HepG2 (cell line): Measurements from ENCODE around the gene SIAE.

ENCODE experiments used
- ATF1 ChIP-seq: IDR thresholded peaks from 2 replicates; pipeline ENCODE4 v1.6.1; 2016; ENCODE audit warnings: mild to moderate bottlenecking, control low read depth
- JUNB ChIP-seq: sonication (generic); formaldehyde crosslinking; IDR thresholded peaks from 2 replicates; pipeline ENCODE4 v1.8.0; 2022; ENCODE audit warnings: missing genetic modification reagents, mild to moderate bottlenecking, borderline replicate concordance
- KAT7 ChIP-seq: IDR thresholded peaks from 2 replicates; pipeline ENCODE4 v1.6.1; 2018; ENCODE audit warnings: borderline replicate concordance, missing compliant biosample characterization
- MTA1 ChIP-seq: sonication (generic); formaldehyde crosslinking; IDR thresholded peaks from 2 replicates; pipeline ENCODE4 v1.4.0; 2020; ENCODE audit warnings: missing genetic modification reagents, mild to moderate bottlenecking, borderline replicate concordance
- SOX6 ChIP-seq, 2 experiments: fragments of 450-650 bp in 1 of 2; sonication (generic) in 1 of 2; formaldehyde crosslinking in 1 of 2; IDR thresholded peaks; 2 replicates each; pipeline versions ENCODE4 v1.4.0 to v1.6.1; 2017 to 2020; ENCODE audit warnings: antibody characterized with exemption in 1 of 2, mild to moderate bottlenecking in 1 of 2, missing genetic modification reagents in 1 of 2
- TAF1 ChIP-seq: sonication (generic); formaldehyde crosslinking; IDR thresholded peaks from 2 replicates; pipeline ENCODE4 v1.4.0; 2020; ENCODE audit warnings: missing genetic modification reagents
- YY1 ChIP-seq: IDR thresholded peaks from 2 replicates; pipeline ENCODE4 v1.6.1; 2011; ENCODE audit warnings: low read length, low read depth, moderate library complexity, mild to moderate bottlenecking; ENCODE audit not compliant: insufficient read depth, insufficient replicate concordance
- TF ChIP-seq, protein P1 (sequence below): sonication (generic); formaldehyde crosslinking; IDR thresholded peaks from 2 replicates; pipeline ENCODE4 v1.5.0; 2020; ENCODE audit warnings: mild to moderate bottlenecking, missing genetic modification reagents, moderate library complexity
- TF ChIP-seq, protein P2 (sequence below): sonication (generic); formaldehyde crosslinking; IDR thresholded peaks from 2 replicates; pipeline ENCODE4 v1.5.0; 2020; ENCODE audit warnings: mild to moderate bottlenecking, missing genetic modification reagents
- TF ChIP-seq, protein P3 (sequence below): IDR thresholded peaks from 2 replicates; pipeline ENCODE4 v1.4.0; 2020; ENCODE audit warnings: mild to moderate bottlenecking, missing genetic modification reagents
- TF ChIP-seq, protein P4 (sequence below): sonication (generic); IDR thresholded peaks from 2 replicates; pipeline ENCODE4 v1.6.1; 2016; ENCODE audit warnings: low read depth, borderline replicate concordance
- TF ChIP-seq, protein P5 (sequence below): sonication (generic); formaldehyde crosslinking; IDR thresholded peaks from 2 replicates; pipeline ENCODE4 v1.8.1; 2023; ENCODE audit warnings: mild to moderate bottlenecking, missing genetic modification reagents
- TF ChIP-seq, protein P6 (sequence below): sonication (generic); formaldehyde crosslinking; IDR thresholded peaks from 2 replicates; pipeline ENCODE4 v1.4.0; 2020; ENCODE audit warnings: missing genetic modification reagents

DNA sequence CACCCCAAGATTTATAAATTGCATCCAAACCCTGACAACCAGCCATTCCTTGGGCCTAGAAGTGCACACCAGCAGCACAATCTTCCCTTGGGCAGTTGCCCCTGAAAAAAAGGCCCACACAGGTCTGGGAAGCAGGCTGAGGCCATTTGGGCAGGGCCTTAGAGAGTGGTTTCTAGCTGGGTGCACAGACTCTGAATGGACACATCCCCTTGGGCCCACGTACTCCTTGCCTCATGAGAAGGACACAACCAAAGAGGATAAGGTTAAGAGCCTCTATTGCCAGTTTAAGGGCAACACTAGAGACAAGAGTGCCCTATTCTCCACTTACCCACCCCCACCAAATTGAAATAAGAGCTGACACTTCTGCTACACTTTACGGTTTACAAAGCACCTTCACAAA is 63.2 kb downstream of the SIAE start:
- TF ChIP-seq, protein P1, sequence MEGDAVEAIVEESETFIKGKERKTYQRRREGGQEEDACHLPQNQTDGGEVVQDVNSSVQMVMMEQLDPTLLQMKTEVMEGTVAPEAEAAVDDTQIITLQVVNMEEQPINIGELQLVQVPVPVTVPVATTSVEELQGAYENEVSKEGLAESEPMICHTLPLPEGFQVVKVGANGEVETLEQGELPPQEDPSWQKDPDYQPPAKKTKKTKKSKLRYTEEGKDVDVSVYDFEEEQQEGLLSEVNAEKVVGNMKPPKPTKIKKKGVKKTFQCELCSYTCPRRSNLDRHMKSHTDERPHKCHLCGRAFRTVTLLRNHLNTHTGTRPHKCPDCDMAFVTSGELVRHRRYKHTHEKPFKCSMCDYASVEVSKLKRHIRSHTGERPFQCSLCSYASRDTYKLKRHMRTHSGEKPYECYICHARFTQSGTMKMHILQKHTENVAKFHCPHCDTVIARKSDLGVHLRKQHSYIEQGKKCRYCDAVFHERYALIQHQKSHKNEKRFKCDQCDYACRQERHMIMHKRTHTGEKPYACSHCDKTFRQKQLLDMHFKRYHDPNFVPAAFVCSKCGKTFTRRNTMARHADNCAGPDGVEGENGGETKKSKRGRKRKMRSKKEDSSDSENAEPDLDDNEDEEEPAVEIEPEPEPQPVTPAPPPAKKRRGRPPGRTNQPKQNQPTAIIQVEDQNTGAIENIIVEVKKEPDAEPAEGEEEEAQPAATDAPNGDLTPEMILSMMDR (CRISPR knock-in tag), result no peak
- TF ChIP-seq SOX6 (IDR thresholded peaks at IDR 0.05), result no peak
- no peak for TF ChIP-seq SOX6 (CRISPR knock-in tag; IDR thresholded peaks at IDR 0.05)
- TF ChIP-seq ATF1, result no peak
- no peak for TF ChIP-seq KAT7 (CRISPR knock-in tag)
- TF ChIP-seq, protein P2, sequence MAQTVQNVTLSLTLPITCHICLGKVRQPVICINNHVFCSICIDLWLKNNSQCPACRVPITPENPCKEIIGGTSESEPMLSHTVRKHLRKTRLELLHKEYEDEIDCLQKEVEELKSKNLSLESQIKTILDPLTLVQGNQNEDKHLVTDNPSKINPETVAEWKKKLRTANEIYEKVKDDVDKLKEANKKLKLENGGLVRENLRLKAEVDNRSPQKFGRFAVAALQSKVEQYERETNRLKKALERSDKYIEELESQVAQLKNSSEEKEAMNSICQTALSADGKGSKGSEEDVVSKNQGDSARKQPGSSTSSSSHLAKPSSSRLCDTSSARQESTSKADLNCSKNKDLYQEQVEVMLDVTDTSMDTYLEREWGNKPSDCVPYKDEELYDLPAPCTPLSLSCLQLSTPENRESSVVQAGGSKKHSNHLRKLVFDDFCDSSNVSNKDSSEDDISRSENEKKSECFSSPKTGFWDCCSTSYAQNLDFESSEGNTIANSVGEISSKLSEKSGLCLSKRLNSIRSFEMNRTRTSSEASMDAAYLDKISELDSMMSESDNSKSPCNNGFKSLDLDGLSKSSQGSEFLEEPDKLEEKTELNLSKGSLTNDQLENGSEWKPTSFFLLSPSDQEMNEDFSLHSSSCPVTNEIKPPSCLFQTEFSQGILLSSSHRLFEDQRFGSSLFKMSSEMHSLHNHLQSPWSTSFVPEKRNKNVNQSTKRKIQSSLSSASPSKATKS, result no peak
- no peak for TF ChIP-seq YY1
- TF ChIP-seq, protein P3, sequence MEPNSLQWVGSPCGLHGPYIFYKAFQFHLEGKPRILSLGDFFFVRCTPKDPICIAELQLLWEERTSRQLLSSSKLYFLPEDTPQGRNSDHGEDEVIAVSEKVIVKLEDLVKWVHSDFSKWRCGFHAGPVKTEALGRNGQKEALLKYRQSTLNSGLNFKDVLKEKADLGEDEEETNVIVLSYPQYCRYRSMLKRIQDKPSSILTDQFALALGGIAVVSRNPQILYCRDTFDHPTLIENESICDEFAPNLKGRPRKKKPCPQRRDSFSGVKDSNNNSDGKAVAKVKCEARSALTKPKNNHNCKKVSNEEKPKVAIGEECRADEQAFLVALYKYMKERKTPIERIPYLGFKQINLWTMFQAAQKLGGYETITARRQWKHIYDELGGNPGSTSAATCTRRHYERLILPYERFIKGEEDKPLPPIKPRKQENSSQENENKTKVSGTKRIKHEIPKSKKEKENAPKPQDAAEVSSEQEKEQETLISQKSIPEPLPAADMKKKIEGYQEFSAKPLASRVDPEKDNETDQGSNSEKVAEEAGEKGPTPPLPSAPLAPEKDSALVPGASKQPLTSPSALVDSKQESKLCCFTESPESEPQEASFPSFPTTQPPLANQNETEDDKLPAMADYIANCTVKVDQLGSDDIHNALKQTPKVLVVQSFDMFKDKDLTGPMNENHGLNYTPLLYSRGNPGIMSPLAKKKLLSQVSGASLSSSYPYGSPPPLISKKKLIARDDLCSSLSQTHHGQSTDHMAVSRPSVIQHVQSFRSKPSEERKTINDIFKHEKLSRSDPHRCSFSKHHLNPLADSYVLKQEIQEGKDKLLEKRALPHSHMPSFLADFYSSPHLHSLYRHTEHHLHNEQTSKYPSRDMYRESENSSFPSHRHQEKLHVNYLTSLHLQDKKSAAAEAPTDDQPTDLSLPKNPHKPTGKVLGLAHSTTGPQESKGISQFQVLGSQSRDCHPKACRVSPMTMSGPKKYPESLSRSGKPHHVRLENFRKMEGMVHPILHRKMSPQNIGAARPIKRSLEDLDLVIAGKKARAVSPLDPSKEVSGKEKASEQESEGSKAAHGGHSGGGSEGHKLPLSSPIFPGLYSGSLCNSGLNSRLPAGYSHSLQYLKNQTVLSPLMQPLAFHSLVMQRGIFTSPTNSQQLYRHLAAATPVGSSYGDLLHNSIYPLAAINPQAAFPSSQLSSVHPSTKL (CRISPR knock-in tag), result no peak
- no peak for TF ChIP-seq MTA1 (CRISPR knock-in tag)
- TF ChIP-seq, protein P4, sequence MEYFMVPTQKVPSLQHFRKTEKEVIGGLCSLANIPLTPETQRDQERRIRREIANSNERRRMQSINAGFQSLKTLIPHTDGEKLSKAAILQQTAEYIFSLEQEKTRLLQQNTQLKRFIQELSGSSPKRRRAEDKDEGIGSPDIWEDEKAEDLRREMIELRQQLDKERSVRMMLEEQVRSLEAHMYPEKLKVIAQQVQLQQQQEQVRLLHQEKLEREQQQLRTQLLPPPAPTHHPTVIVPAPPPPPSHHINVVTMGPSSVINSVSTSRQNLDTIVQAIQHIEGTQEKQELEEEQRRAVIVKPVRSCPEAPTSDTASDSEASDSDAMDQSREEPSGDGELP, result no peak
- TF ChIP-seq, protein P5, sequence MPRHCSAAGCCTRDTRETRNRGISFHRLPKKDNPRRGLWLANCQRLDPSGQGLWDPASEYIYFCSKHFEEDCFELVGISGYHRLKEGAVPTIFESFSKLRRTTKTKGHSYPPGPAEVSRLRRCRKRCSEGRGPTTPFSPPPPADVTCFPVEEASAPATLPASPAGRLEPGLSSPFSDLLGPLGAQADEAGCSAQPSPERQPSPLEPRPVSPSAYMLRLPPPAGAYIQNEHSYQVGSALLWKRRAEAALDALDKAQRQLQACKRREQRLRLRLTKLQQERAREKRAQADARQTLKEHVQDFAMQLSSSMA (CRISPR knock-in tag), result no peak
- TF ChIP-seq, protein P6, sequence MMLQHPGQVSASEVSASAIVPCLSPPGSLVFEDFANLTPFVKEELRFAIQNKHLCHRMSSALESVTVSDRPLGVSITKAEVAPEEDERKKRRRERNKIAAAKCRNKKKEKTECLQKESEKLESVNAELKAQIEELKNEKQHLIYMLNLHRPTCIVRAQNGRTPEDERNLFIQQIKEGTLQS (CRISPR knock-in tag), result no peak
- TF ChIP-seq TAF1 (CRISPR knock-in tag), result no peak
- TF ChIP-seq JUNB (CRISPR knock-in tag), result no peak
